Type B pancreatic cell (in vitro differentiated cells): Measurements from ENCODE around the gene ARHGAP31. TPM values are rescaled to one million over a fixed set of nuclear protein-coding genes. Genes with fewer than 3 reads are reported as not detected.

Experiments
- DNase-seq: peaks from one replicate; pipeline ENCODE4 v3.0.0; 2021; ENCODE audit warnings: mixed read lengths; ENCODE audit not compliant: unreplicated experiment; ENCODE audit errors: extremely low spot score
- H3K27ac Mint-ChIP-seq: 2 replicates; pipeline ENCODE4 v1.8.0; 2021; ENCODE audit warnings: mild to moderate bottlenecking, mixed read lengths
- H3K27me3 Mint-ChIP-seq: 2 replicates; pipeline ENCODE4 v1.8.0; 2021; ENCODE audit warnings: mixed read lengths
- H3K36me3 Mint-ChIP-seq: 2 replicates; pipeline ENCODE4 v1.8.0; 2021; ENCODE audit warnings: mixed read lengths
- H3K4me1 Mint-ChIP-seq: one replicate; pipeline ENCODE4 v1.8.0; 2021; ENCODE audit warnings: mixed read lengths; ENCODE audit not compliant: unreplicated experiment
- H3K4me3 Mint-ChIP-seq: 2 replicates; pipeline ENCODE4 v1.8.0; 2021; ENCODE audit warnings: mild to moderate bottlenecking, mixed read lengths
- H3K9me3 Mint-ChIP-seq: 2 replicates; pipeline ENCODE4 v1.8.0; 2021; ENCODE audit warnings: mixed read lengths
- CTCF ChIP-seq: fragments of 200-600 bp; sonication (generic); conservative IDR thresholded peaks from 2 replicates; pipeline ENCODE4 v1.5.0; 2021; ENCODE audit warnings: antibody characterized with exemption, mild to moderate bottlenecking
- total RNA-seq: library from RNA; stranded (reverse); gene quantifications from 2 replicates; pipeline ENCODE4 v1.2.1, GENCODE V29; 2021; ENCODE audit warnings: low replicate concordance

ARHGAP31 gene
- total RNA-seq, 1 donor from 2014 or later, result 17.3 TPM

DNA sequence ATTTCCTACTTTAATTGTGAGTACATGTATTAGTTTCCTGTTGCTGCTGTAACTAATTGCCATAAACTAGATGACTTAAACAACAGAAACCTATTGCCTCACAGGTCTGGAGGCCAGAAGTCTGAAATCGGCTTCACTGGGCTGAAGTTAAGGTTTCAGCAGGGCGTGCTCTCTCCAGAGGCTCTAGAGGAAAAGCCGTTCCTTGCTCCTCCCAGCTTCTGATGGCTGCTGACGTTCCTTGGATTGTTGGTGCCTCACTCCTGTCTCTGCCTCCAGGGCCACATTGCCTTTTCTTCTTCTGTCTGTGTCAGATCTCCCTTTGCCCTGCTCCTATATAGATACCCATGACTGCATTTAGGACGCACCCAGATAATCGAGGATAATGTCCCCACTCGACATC, 80.9 kb downstream of the ARHGAP31 start:
- no peak for TF ChIP-seq CTCF
- Mint-ChIP-seq H3K27ac (no peak overlapping the region), H3K36me3 (peaks cover 3% of the 10 kb centered on the region)

GRCh38 chr3:119375510-119375909, 81.3 kb downstream of the ARHGAP31 start:
- Mint-ChIP-seq H3K27me3 (no peaks in the 10 kb centered on the region), H3K36me3 (peaks cover 3% of the 10 kb centered on the region), H3K9me3 (no peaks in the 10 kb centered on the region), H3K4me3 (no peak overlapping the region), H3K4me1 (no peaks in the 10 kb centered on the region), H3K27ac (no peak overlapping the region)
- TF ChIP-seq CTCF, result no peak
- no peak for DNase-seq

More for the DNA sequence above, 80.9 kb downstream of the ARHGAP31 start:
- Mint-ChIP-seq H3K4me1 (no peaks in the 10 kb centered on the region), H3K27me3 (no peaks in the 10 kb centered on the region), H3K4me3 (no peak overlapping the region), H3K9me3 (no peaks in the 10 kb centered on the region)
- DNase-seq, result no peak

- H3K4me3 Mint-ChIP-seq, result no peak overlapping the region
- peaks cover 3% of the 10 kb centered on the region for H3K36me3 Mint-ChIP-seq
- no peak overlapping the region for H3K27ac Mint-ChIP-seq
- no peaks in the 10 kb centered on the region for H3K27me3 Mint-ChIP-seq
- H3K4me1 Mint-ChIP-seq, result no peaks in the 10 kb centered on the region
- TF ChIP-seq CTCF, result no peak
- DNase-seq, result no peak
- H3K9me3 Mint-ChIP-seq, result no peaks in the 10 kb centered on the region
Observed at GRCh38 chr3:119376758-119377157, 82.6 kb downstream of the ARHGAP31 start.

DNA sequence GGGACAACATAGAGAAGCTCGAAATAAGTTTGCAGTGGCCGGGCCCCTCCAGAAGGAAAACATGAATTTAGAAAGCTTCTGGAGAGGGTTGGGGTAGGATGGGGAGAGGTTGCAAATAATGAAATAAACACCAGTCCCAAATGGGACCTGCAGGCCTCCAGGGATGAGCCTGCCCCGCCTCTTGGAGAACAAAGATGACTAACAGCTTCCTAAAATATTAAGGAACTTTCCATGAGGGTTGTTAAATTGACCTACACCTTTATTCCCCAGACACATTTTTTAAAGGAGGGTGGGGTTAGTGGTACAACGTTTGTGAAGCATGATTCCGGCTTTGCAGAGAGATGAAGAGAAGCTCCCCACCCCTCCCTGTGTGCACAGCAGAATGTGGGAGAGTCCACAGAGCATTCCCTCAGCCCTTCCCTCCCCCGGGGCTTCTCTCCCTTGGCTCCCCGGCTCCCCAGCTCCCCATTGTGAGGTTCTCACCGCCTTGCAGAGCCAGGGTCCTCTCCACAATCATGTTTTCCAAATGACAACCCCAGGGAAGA, 84.1 kb downstream of the ARHGAP31 start:
- Mint-ChIP-seq H3K4me3 (no peak overlapping the region), H3K27me3 (no peaks in the 10 kb centered on the region), H3K4me1 (no peaks in the 10 kb centered on the region), H3K9me3 (no peaks in the 10 kb centered on the region), H3K36me3 (peaks cover 8% of the 10 kb centered on the region), H3K27ac (no peak overlapping the region)
- TF ChIP-seq CTCF, result no peak
- no peak for DNase-seq

- no peak for TF ChIP-seq CTCF
- Mint-ChIP-seq H3K27me3 (no peaks in the 10 kb centered on the region), H3K36me3 (peaks cover 6% of the 10 kb centered on the region), H3K4me1 (no peaks in the 10 kb centered on the region), H3K4me3 (no peak overlapping the region), H3K27ac (no peak overlapping the region), H3K9me3 (no peaks in the 10 kb centered on the region)
- DNase-seq, result no peak
Observed at GRCh38 chr3:119380697-119381096, 86.5 kb downstream of the ARHGAP31 start.

GRCh38 chr3:119382134-119382533, 88.0 kb downstream of the ARHGAP31 start:
- Mint-ChIP-seq H3K36me3 (peaks cover 6% of the 10 kb centered on the region), H3K4me3 (no peak overlapping the region), H3K27me3 (no peaks in the 10 kb centered on the region), H3K27ac (no peak overlapping the region), H3K9me3 (no peaks in the 10 kb centered on the region), H3K4me1 (no peaks in the 10 kb centered on the region)
- no peak for DNase-seq
- TF ChIP-seq CTCF, result no peak
